H9 (cell line): Measurements from ENCODE around the gene ANKRD52. TPM values are rescaled to one million over a fixed set of nuclear protein-coding genes. Genes with fewer than 3 reads are reported as not detected.

Source experiments
- DNase-seq: peaks from one replicate; pipeline ENCODE4 v3.0.0-alpha.2; 2017
- H2AFZ ChIP-seq: one replicate; pipeline ENCODE4 v1.6.1; 2013; ENCODE audit warnings: mild to moderate bottlenecking, low read length, control low read depth, moderate library complexity
- H2AK5ac ChIP-seq: 2 replicates; pipeline ENCODE4 v1.6.1; 2013; ENCODE audit warnings: low read length, control low read depth, mixed read lengths; ENCODE audit not compliant: insufficient read length
- H2BK120ac ChIP-seq: one replicate; pipeline ENCODE4 v1.6.1; 2013; ENCODE audit warnings: low read depth, mild to moderate bottlenecking, low read length, control low read depth, inconsistent platforms; ENCODE audit not compliant: poor library complexity, severe bottlenecking
- H2BK12ac ChIP-seq: 2 replicates; pipeline ENCODE4 v1.6.1; 2013; ENCODE audit warnings: low read length, control low read depth, mixed read lengths, low read depth; ENCODE audit not compliant: insufficient read length
- H2BK15ac ChIP-seq: 2 replicates; pipeline ENCODE4 v1.6.1; 2013; ENCODE audit warnings: low read depth, low read length, control low read depth
- H2BK20ac ChIP-seq: one replicate; pipeline ENCODE4 v1.6.1; 2013; ENCODE audit warnings: low read depth, mild to moderate bottlenecking, low read length, control low read depth, inconsistent platforms; ENCODE audit not compliant: poor library complexity, severe bottlenecking
- H2BK5ac ChIP-seq: 2 replicates; pipeline ENCODE4 v1.6.1; 2013; ENCODE audit warnings: low read length, control low read depth, mixed read lengths; ENCODE audit not compliant: insufficient read length
- H3K14ac ChIP-seq: 2 replicates; pipeline ENCODE4 v1.6.1; 2013; ENCODE audit warnings: low read length, control low read depth; ENCODE audit not compliant: insufficient read depth
- H3K18ac ChIP-seq: 2 replicates; pipeline ENCODE4 v1.6.1; 2013; ENCODE audit warnings: low read depth, mild to moderate bottlenecking, mixed read lengths, low read length, control low read depth; ENCODE audit not compliant: insufficient read length
- H3K23ac ChIP-seq: 2 replicates; pipeline ENCODE4 v1.6.1; 2013; ENCODE audit warnings: low read length, control low read depth, mixed read lengths, low read depth; ENCODE audit not compliant: insufficient read length
- H3K23me2 ChIP-seq: 2 replicates; pipeline ENCODE4 v1.6.1; 2013; ENCODE audit warnings: low read depth, mild to moderate bottlenecking, mixed read lengths, low read length, control low read depth; ENCODE audit not compliant: insufficient read length, poor library complexity, severe bottlenecking
- H3K27ac ChIP-seq: 2 replicates; pipeline ENCODE4 v1.5.1; 2013; ENCODE audit warnings: low read length, control low read depth, mixed read lengths, low read depth; ENCODE audit not compliant: insufficient read length
- H3K27me3 ChIP-seq: 2 replicates; pipeline ENCODE4 v1.6.1; 2013; ENCODE audit warnings: low read length, control low read depth, inconsistent platforms; ENCODE audit not compliant: insufficient read depth
- H3K4ac ChIP-seq: 2 replicates; pipeline ENCODE4 v1.6.1; 2013; ENCODE audit warnings: low read depth, mild to moderate bottlenecking, control low read depth, inconsistent platforms, low read length, moderate library complexity
- H3K4me1 ChIP-seq: 2 replicates; pipeline ENCODE4 v1.6.1; 2013; ENCODE audit warnings: low read length, control low read depth, inconsistent platforms; ENCODE audit not compliant: insufficient read depth
- H3K4me2 ChIP-seq: 2 replicates; pipeline ENCODE4 v1.6.1; 2013; ENCODE audit warnings: low read length, control low read depth, mixed read lengths; ENCODE audit not compliant: insufficient read length, insufficient read depth
- H3K56ac ChIP-seq: 2 replicates; pipeline ENCODE4 v1.6.1; 2013; ENCODE audit warnings: low read depth, mild to moderate bottlenecking, mixed read lengths, low read length, control low read depth; ENCODE audit not compliant: insufficient read length
- H3K79me1 ChIP-seq: 2 replicates; pipeline ENCODE4 v1.6.1; 2013; ENCODE audit warnings: low read depth, mild to moderate bottlenecking, moderate library complexity, low read length, control low read depth, inconsistent platforms; ENCODE audit not compliant: insufficient read depth, poor library complexity, severe bottlenecking
- H3K79me2 ChIP-seq: 2 replicates; pipeline ENCODE4 v1.6.1; 2013; ENCODE audit warnings: low read length, control low read depth, inconsistent platforms; ENCODE audit not compliant: insufficient read depth
- H3K9ac ChIP-seq: 2 replicates; pipeline ENCODE4 v1.6.1; 2013; ENCODE audit warnings: low read length, control low read depth, mixed read lengths; ENCODE audit not compliant: insufficient read length; ENCODE audit errors: extremely low read depth
- H3K9me3 ChIP-seq: one replicate; pipeline ENCODE4 v1.6.1; 2013; ENCODE audit warnings: low read depth, low read length, inconsistent platforms; ENCODE audit not compliant: control insufficient read depth
- H3T11ph ChIP-seq: one replicate; pipeline ENCODE4 v1.6.1; 2013; ENCODE audit warnings: mild to moderate bottlenecking, low read length, control low read depth, inconsistent platforms
- H4K20me1 ChIP-seq: one replicate; pipeline ENCODE4 v1.6.1; 2013; ENCODE audit not compliant: control insufficient read depth, insufficient read length, insufficient read depth
- H4K5ac ChIP-seq: 2 replicates; pipeline ENCODE4 v1.6.1; 2013; ENCODE audit warnings: low read depth, mild to moderate bottlenecking, mixed read lengths, low read length, control low read depth; ENCODE audit not compliant: insufficient read length
- H4K8ac ChIP-seq: replicated peaks from 2 replicates; pipeline ENCODE4 v1.6.1; 2013; ENCODE audit warnings: low read length, control low read depth, mixed read lengths, low read depth; ENCODE audit not compliant: insufficient read length
- H4K91ac ChIP-seq: 2 replicates; pipeline ENCODE4 v1.6.1; 2013; ENCODE audit warnings: low read depth, mild to moderate bottlenecking, moderate library complexity, mixed read lengths, low read length, control low read depth; ENCODE audit not compliant: insufficient read length
- H3K27ac Mint-ChIP-seq, 3 experiments: 2 replicates in 2 of 3; 3 replicates in 1 of 3; pipeline ENCODE4 v1.8.0; 2020 to 2021; ENCODE audit warnings: mixed read lengths in 3 of 3, mild to moderate bottlenecking in 1 of 3, moderate library complexity in 1 of 3
- H3K27me3 Mint-ChIP-seq: 2 replicates; pipeline ENCODE4 v1.8.0; 2021; ENCODE audit warnings: low read depth, mild to moderate bottlenecking, moderate library complexity, mixed read lengths
- H3K36me3 Mint-ChIP-seq, 3 experiments: 2 replicates in 2 of 3; 3 replicates in 1 of 3; pipeline ENCODE4 v1.8.0; 2020 to 2021; ENCODE audit warnings: low read depth in 3 of 3, mixed read lengths in 3 of 3; ENCODE audit not compliant: insufficient read depth in 1 of 3
- H3K4me1 Mint-ChIP-seq, 2 experiments: 2 replicates each; pipeline ENCODE4 v1.8.0; 2020; ENCODE audit warnings: mixed read lengths in 2 of 2
- H3K4me3 Mint-ChIP-seq, 2 experiments: 2 replicates in 1 of 2; 3 replicates in 1 of 2; pipeline ENCODE4 v1.8.0; 2020 to 2021; ENCODE audit warnings: mild to moderate bottlenecking in 2 of 2, mixed read lengths in 2 of 2, moderate library complexity in 1 of 2
- H3K9me3 Mint-ChIP-seq, 2 experiments: 2 replicates in 1 of 2; 3 replicates in 1 of 2; pipeline ENCODE4 v1.8.0; 2020; ENCODE audit warnings: mild to moderate bottlenecking in 2 of 2, mixed read lengths in 2 of 2, moderate library complexity in 1 of 2
- CTCF ChIP-seq: fragments of 200-600 bp; sonication (generic); conservative IDR thresholded peaks from 3 replicates; pipeline ENCODE4 v1.8.0; 2021; ENCODE audit warnings: antibody characterized with exemption, mild to moderate bottlenecking
- total RNA-seq: library from RNA; stranded (reverse); gene quantifications from 2 replicates; pipeline ENCODE4 v1.2.1, GENCODE V29; 2021

Gene ANKRD52
- total RNA-seq, 1 experiment from 2014 or later = 33.4 TPM

GRCh38 chr12:56280849-56281248 lies 22.7 kb upstream of the ANKRD52 start:
- Histone ChIP-seq H4K8ac (no peak overlapping the region), H2AFZ (no peak overlapping the region), H3K14ac (no peak overlapping the region), H3K9ac (no peak overlapping the region), H3K4ac (no peak overlapping the region), H3K79me1 (no peaks in the 10 kb centered on the region), H2AK5ac (no peak overlapping the region), H2BK5ac (no peak overlapping the region), H4K91ac (no peak overlapping the region), H2BK12ac (no peak overlapping the region), H2BK120ac (no peak overlapping the region), H2BK15ac (no peak overlapping the region), H3T11ph (no peak overlapping the region), H4K5ac (no peak overlapping the region), H2BK20ac (no peak overlapping the region), H3K18ac (no peak overlapping the region), H3K27ac (no peak overlapping the region), H3K23ac (no peak overlapping the region), H3K56ac (no peak overlapping the region), H4K20me1 (no peaks in the 10 kb centered on the region), H3K4me1 (no peaks in the 10 kb centered on the region), H3K79me2 (no peaks in the 10 kb centered on the region), H3K9me3 (no peaks in the 10 kb centered on the region), H3K23me2 (no peaks in the 10 kb centered on the region), H3K4me2 (no peak overlapping the region), H3K27me3 (no peaks in the 10 kb centered on the region)
- Mint-ChIP-seq H3K36me3 (peaks cover 31 to 79% (median 52%) of the 10 kb centered on the region in 3 experiments), H3K27ac (no peak overlapping the region; a peak in 1 of 7 replicates), H3K4me1 (no peaks in the 10 kb centered on the region), H3K4me3 (no peak overlapping the region), H3K27me3 (no peaks in the 10 kb centered on the region), H3K9me3 (no peaks in the 10 kb centered on the region)
- DNase-seq = no peak
- no peak for TF ChIP-seq CTCF
